ENCODE measurements around the gene CCDC3.

The CCDC3 gene

DNA sequence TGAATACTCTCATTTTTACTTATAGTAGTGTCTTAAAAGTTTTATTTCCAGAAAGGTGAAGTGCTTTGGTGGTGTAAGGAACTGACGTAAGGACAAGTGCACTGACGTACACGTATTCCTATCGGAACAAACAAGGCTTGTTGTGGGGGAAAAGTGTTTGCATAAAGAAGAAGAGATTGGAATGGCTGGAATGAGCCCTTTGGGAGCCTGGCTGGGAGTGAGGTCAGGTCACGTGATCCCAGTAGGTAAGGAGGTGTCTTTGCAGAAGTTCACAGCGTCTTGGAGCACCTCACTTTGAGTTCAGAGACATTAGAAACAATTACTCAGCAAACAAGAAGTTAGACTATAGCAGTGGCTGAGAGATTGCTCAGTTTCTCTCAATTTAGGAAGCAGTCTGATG, 104.2 kb downstream of the CCDC3 start:
- no peak overlapping the region for H3K4me3 ChIP-seq (ENCODE audit: low read length)
- no peak for DNase-seq (ENCODE audit: low read depth)
- TF ChIP-seq, protein P1, sequence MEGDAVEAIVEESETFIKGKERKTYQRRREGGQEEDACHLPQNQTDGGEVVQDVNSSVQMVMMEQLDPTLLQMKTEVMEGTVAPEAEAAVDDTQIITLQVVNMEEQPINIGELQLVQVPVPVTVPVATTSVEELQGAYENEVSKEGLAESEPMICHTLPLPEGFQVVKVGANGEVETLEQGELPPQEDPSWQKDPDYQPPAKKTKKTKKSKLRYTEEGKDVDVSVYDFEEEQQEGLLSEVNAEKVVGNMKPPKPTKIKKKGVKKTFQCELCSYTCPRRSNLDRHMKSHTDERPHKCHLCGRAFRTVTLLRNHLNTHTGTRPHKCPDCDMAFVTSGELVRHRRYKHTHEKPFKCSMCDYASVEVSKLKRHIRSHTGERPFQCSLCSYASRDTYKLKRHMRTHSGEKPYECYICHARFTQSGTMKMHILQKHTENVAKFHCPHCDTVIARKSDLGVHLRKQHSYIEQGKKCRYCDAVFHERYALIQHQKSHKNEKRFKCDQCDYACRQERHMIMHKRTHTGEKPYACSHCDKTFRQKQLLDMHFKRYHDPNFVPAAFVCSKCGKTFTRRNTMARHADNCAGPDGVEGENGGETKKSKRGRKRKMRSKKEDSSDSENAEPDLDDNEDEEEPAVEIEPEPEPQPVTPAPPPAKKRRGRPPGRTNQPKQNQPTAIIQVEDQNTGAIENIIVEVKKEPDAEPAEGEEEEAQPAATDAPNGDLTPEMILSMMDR (conservative IDR thresholded peaks at IDR 0.05; ENCODE audit: low read depth, low read length) = no peak

DNA sequence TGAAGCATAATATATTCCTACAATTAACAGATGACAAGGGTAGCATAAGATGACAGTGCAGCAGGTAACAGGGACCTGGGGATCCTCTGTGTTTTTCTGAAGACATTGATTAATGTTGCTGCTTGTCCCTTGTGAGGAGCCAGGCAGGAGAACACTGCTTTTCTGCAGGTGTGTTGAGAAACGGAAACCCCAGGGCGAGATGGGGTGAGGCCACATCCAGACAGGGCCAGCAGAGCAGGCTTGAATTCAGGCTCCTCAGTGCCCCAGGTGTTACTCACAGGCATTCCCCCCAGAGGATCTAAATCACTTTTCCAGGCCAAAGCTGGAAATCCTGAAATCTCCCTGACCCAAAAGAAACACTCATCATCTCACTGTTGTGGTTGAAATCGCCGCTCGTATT, 105.3 kb downstream of the CCDC3 start:
- no peak overlapping the region for H3K4me3 ChIP-seq (ENCODE audit: low read length)
- DNase-seq (ENCODE audit: low read depth) = no peak
- TF ChIP-seq, protein P1 (conservative IDR thresholded peaks at IDR 0.05; ENCODE audit: low read depth, low read length) = no peak

DNA sequence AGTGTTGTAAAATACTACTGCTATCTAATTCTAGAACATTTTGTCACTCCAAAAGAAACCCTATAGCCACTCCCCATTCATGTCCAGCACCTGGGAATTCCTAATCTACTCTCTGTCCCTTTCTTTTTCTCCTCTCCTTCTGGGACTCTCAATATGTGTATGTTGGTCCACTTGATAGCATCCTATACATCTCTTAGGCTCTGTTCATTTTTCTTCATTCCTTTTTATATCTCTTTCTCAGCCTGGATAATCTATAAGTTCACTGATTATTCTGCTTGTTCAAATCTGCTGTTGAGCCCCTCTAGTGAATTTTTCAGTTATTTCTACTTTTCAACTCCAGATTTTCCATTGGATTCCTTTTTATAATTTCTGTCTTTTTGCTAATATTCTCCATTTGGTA, 108.6 kb downstream of the CCDC3 start:
- no peak for DNase-seq (ENCODE audit: low read depth)
- TF ChIP-seq, protein P1 (conservative IDR thresholded peaks at IDR 0.05; ENCODE audit: low read depth, low read length) = no peak
- H3K4me3 ChIP-seq (ENCODE audit: low read length) = no peak overlapping the region

DNA sequence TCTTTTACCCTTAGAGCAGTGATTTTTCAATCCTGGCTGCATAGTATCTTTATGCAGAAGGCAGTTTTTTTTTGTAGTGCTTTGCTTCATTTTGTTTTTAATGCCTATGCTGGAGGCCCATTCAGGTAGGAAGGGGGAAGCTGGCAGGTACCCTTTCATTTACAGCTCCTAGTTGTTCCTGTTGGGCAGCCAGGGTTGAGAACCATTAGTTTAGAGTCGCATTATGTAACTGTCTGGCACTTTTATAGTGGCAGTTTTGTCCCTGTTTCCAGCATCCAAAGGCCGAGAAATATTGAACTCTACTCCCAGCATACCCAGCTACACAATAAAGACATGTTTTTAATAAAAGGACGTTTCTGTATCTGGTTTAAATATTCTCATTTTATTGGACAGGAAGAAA, 110.6 kb downstream of the CCDC3 start:
- no peak for DNase-seq (ENCODE audit: low read depth)
- H3K4me3 ChIP-seq (ENCODE audit: low read length) = no peak overlapping the region
- TF ChIP-seq, protein P1 (conservative IDR thresholded peaks at IDR 0.05; ENCODE audit: low read depth, low read length) = no peak

DNA sequence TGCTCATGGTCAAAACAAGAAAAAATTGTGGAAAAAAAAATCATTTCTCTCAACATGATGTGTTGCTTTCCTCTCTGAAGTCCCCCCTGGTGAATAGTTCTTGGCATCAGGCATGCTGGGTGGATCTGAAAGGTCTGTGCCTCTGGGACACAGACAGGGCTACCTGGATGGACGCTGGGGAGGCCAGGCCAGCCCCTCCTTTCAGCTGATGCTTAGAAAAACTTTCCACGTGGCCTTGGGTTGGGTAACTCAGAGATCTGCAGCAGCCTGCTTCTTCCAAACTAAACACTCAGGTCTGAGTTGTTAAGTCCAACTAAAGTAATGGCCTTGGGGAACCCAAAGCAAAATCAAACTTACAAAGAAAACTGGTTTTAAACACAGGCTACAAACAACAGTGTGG, 113.0 kb downstream of the CCDC3 start:
- TF ChIP-seq, protein P1 (conservative IDR thresholded peaks at IDR 0.05; ENCODE audit: low read depth, low read length) = no peak
- H3K4me3 ChIP-seq (ENCODE audit: low read length) = no peak overlapping the region
- DNase-seq (ENCODE audit: low read depth) = no peak

DNA sequence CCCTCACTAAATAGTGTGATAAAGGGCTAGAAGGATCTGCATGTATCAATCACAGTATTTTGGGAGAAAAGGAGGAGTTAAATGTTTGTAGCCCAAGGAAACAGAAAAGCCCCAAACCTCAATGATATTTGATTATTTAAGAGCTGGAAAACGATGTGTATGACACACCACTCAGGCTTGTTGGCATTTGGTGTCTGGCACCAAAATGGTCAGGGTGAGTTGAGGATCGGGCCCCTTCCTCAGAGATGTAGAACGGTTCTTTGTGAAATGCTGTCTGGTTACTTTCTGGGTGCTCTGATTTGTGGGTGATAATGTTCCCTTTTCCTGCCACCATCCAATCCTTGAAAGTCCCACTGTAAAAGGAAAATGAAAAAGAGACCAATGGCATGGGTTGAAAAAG, 113.7 kb downstream of the CCDC3 start:
- no peak for DNase-seq (ENCODE audit: low read depth)
- TF ChIP-seq, protein P1 (conservative IDR thresholded peaks at IDR 0.05; ENCODE audit: low read depth, low read length) = no peak
- H3K4me3 ChIP-seq (ENCODE audit: low read length) = no peak overlapping the region

DNA sequence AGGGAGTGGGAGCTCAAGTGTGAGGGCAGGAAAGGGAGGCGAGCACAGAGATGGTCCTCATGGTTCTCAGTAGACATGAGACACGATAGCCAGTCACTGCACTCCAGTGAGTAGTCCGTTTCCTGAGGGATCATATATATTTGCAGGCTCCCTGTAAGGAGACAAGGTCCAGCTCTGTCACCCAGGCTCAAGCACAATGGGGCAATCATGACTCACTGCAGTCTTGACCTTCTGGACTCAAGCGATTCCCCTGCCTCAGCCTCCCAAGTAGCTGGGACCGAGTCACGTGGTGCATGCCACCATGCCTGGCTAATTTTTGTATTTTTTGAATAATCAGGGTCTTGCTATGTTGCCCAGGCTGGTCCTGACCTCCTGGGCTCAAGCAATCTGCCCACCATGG, 116.7 kb downstream of the CCDC3 start:
- DNase-seq (ENCODE audit: low read depth) = no peak
- TF ChIP-seq, protein P1 (conservative IDR thresholded peaks at IDR 0.05; ENCODE audit: low read depth, low read length) = no peak
- no peak overlapping the region for H3K4me3 ChIP-seq (ENCODE audit: low read length)
